Upper lobe of left lung (tissue), 4 donors: Measurements from ENCODE around the gene L3MBTL1.

Experiments
- EP300 ChIP-seq, 4 donors: sonication (generic); formaldehyde crosslinking; IDR thresholded peaks; one replicate each; pipeline ENCODE4 v1.5.1; 2017; ENCODE audit warnings: antibody characterized with exemption in 4 of 4, control low read depth in 2 of 4
- POLR2A ChIP-seq, 4 donors: fragments of 450-650 bp; IDR thresholded peaks; one replicate each; pipeline ENCODE4 v1.5.1; 2016 to 2017; ENCODE audit warnings: antibody characterized with exemption in 4 of 4, mild to moderate bottlenecking in 2 of 4
- TF ChIP-seq, protein P1 (sequence below), 6 experiments: fragments of 450-650 bp in 4 of 6; fragments of 200-600 bp in 2 of 6; sonication (generic) in 2 of 6; IDR thresholded peaks; one replicate each; pipeline ENCODE4 v1.5.1; 2016 to 2019; ENCODE audit warnings: antibody characterized with exemption in 6 of 6

DNA sequence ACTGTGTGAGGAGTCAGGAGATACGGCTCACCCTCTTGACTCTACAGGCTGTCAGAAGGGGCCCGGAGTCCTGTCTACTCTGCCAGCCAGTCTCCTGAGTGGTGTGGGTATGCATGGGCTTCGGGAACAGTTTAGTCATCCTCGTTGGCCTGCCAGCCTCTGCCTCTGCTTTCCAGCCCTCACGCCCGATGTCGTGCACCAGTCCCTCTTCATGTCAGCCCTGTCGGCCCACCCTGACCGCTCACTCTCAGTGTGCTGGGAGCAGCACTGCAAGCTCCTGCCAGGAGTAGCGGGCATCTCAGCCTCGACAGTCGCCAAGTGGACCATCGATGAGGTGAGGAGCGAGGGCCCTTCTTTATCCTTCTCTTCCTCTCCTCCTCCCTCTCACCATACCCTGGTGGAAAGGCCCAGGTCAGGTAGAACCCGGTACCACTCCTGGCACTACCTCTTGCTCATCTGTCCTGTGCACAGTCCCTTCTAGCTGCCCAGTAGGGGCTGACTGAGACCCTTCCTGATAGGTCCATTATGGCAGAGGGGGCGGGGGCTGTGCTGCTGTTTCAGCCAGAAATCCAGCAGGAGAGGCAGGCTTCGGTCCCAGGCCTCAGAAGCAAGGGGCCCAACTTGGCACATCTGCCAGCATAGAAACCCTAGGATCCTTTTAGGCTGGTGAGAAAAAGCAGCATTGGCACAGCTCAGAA is 32.6 kb downstream of the L3MBTL1 start:
- TF ChIP-seq, protein P1, sequence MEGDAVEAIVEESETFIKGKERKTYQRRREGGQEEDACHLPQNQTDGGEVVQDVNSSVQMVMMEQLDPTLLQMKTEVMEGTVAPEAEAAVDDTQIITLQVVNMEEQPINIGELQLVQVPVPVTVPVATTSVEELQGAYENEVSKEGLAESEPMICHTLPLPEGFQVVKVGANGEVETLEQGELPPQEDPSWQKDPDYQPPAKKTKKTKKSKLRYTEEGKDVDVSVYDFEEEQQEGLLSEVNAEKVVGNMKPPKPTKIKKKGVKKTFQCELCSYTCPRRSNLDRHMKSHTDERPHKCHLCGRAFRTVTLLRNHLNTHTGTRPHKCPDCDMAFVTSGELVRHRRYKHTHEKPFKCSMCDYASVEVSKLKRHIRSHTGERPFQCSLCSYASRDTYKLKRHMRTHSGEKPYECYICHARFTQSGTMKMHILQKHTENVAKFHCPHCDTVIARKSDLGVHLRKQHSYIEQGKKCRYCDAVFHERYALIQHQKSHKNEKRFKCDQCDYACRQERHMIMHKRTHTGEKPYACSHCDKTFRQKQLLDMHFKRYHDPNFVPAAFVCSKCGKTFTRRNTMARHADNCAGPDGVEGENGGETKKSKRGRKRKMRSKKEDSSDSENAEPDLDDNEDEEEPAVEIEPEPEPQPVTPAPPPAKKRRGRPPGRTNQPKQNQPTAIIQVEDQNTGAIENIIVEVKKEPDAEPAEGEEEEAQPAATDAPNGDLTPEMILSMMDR (IDR thresholded peaks at IDR 0.05) = no peak
- no peak for TF ChIP-seq POLR2A (IDR thresholded peaks at IDR 0.05)
- no peak for TF ChIP-seq EP300 (IDR thresholded peaks at IDR 0.05)
